Breast epithelium (tissue), 4 donors: ENCODE measurements around the gene NBDY. TPM values are rescaled to one million over a fixed set of nuclear protein-coding genes. Genes with fewer than 3 reads are reported as not detected.

Source experiments
- DNase-seq, 2 donors: peaks; one replicate each; pipeline ENCODE4 v3.0.0-alpha.2; 2019; ENCODE audit warnings: low spot score in 2 of 2
- H3K27ac ChIP-seq, 2 donors: fragments of 200-600 bp; sonication (generic) in 1 of 2; one replicate each; pipeline ENCODE4 v1.5.1; 2016 to 2019; ENCODE audit warnings: mild to moderate bottlenecking in 1 of 2
- H3K27me3 ChIP-seq, 2 donors: fragments of 200-600 bp; sonication (generic) in 1 of 2; one replicate each; pipeline versions ENCODE4 v1.5.1 to v1.6.0; 2017 to 2019; ENCODE audit warnings: control low read depth in 1 of 2, mild to moderate bottlenecking in 1 of 2
- H3K36me3 ChIP-seq: fragments of 200-600 bp; one replicate; pipeline ENCODE4 v1.5.1; 2019
- H3K4me1 ChIP-seq, 2 donors: fragments of 200-600 bp; sonication (generic); one replicate each; pipeline ENCODE4 v1.5.1; 2016 to 2019; ENCODE audit warnings: control low read depth in 1 of 2
- H3K4me3 ChIP-seq, 3 donors: fragments of 200-600 bp; sonication (generic); 1 replicate in 2 of 3; 2 replicates in 1 of 3; pipeline ENCODE4 v1.5.1; 2016 to 2019; ENCODE audit warnings: mild to moderate bottlenecking in 3 of 3, moderate library complexity in 2 of 3
- H3K9me3 ChIP-seq, 2 donors: fragments of 200-600 bp; sonication (generic) in 1 of 2; one replicate each; pipeline ENCODE4 v1.5.1; 2016 to 2019; ENCODE audit warnings: control low read depth in 1 of 2
- CTCF ChIP-seq, 3 donors: fragments of 450-650 bp; IDR thresholded peaks; one replicate each; pipeline ENCODE4 v1.5.1; 2016 to 2017; ENCODE audit warnings: antibody characterized with exemption in 3 of 3, mild to moderate bottlenecking in 3 of 3, moderate library complexity in 3 of 3
- POLR2A ChIP-seq: fragments of 450-650 bp; IDR thresholded peaks from one replicate; pipeline ENCODE4 v1.6.1; 2016; ENCODE audit warnings: antibody characterized with exemption, mild to moderate bottlenecking, moderate library complexity
- POLR2AphosphoS5 ChIP-seq, 3 donors: sonication (generic); formaldehyde crosslinking; IDR thresholded peaks; one replicate each; pipeline ENCODE4 v1.6.1; 2017; ENCODE audit warnings: antibody characterized with exemption in 3 of 3
- intact Hi-C: fragments of 100-400 bp; cut with DNase I; formaldehyde crosslinking; loops from one replicate; pipeline ENCODE4 v1.15.1; 2023; ENCODE audit warnings: low total_unique reads
- total RNA-seq, 3 donors: library from RNA; depleted of rRNA; stranded (reverse); fragments of >200 nt; gene quantifications; one replicate each; pipeline ENCODE4 v1.1.0, GENCODE V29; 2016

NBDY gene
- total RNA-seq, 3 donors from 2014 or later, result 6.6 to 15.7 (median 14.5) TPM

- no peaks in the 10 kb centered on the region for H3K36me3 ChIP-seq
- no peak overlapping the region for H3K27ac ChIP-seq
- TF ChIP-seq POLR2A (no peak), POLR2AphosphoS5 (IDR thresholded peaks at IDR 0.05) (no peak), CTCF (IDR thresholded peaks at IDR 0.05) (no peak)
- no peaks in the 10 kb centered on the region for H3K9me3 ChIP-seq
- H3K4me1 ChIP-seq, result no peaks in the 10 kb centered on the region
- no peak overlapping the region for H3K4me3 ChIP-seq
- DNase-seq, result no peak
- no peaks in the 10 kb centered on the region for H3K27me3 ChIP-seq
- intact Hi-C loops, result no loop called here
Observed at GRCh38 chrX:56785442-56785841, 56.4 kb downstream of the NBDY start.

- Histone ChIP-seq H3K9me3 (no peaks in the 10 kb centered on the region), H3K27me3 (no peaks in the 10 kb centered on the region), H3K4me1 (no peaks in the 10 kb centered on the region), H3K36me3 (no peaks in the 10 kb centered on the region), H3K27ac (no peak overlapping the region), H3K4me3 (no peak overlapping the region)
- DNase-seq, result no peak
- intact Hi-C loops, result no loop called here
- no peak for TF ChIP-seq CTCF (IDR thresholded peaks at IDR 0.05)
- TF ChIP-seq POLR2A, result no peak
- TF ChIP-seq POLR2AphosphoS5 (IDR thresholded peaks at IDR 0.05), result no peak
Observed at GRCh38 chrX:56786889-56787733, 58.1 kb downstream of the NBDY start.

- Histone ChIP-seq H3K27ac (no peak overlapping the region), H3K4me1 (no peaks in the 10 kb centered on the region), H3K4me3 (no peak overlapping the region), H3K9me3 (no peaks in the 10 kb centered on the region), H3K36me3 (no peaks in the 10 kb centered on the region), H3K27me3 (no peaks in the 10 kb centered on the region)
- DNase-seq, result no peak
- TF ChIP-seq POLR2AphosphoS5 (IDR thresholded peaks at IDR 0.05) (no peak), CTCF (IDR thresholded peaks at IDR 0.05) (no peak), POLR2A (no peak)
- intact Hi-C loops, result no loop called here
Observed at GRCh38 chrX:56787734-56788152, 58.7 kb downstream of the NBDY start.

GRCh38 chrX:56788229-56788628, 59.2 kb downstream of the NBDY start:
- DNase-seq, result no peak
- intact Hi-C loops, result no loop called here
- Histone ChIP-seq H3K4me3 (peak overlapping the region in 1 of 3 donors; percentile 13), H3K9me3 (no peaks in the 10 kb centered on the region), H3K36me3 (no peaks in the 10 kb centered on the region), H3K27me3 (no peaks in the 10 kb centered on the region), H3K4me1 (no peaks in the 10 kb centered on the region), H3K27ac (no peak overlapping the region)
- no peak for TF ChIP-seq POLR2AphosphoS5 (IDR thresholded peaks at IDR 0.05)
- TF ChIP-seq POLR2A, result no peak
- peak in 1 of 3 donors; percentile 16 for TF ChIP-seq CTCF (IDR thresholded peaks at IDR 0.05)

GRCh38 chrX:56788717-56789122, 59.7 kb downstream of the NBDY start:
- no peak for DNase-seq
- peak overlapping the region in 1 of 3 donors; percentile 13 for H3K4me3 ChIP-seq
- no peaks in the 10 kb centered on the region for H3K9me3 ChIP-seq
- H3K27ac ChIP-seq, result no peak overlapping the region
- intact Hi-C loops, result no loop called here
- no peaks in the 10 kb centered on the region for H3K36me3 ChIP-seq
- no peaks in the 10 kb centered on the region for H3K27me3 ChIP-seq
- H3K4me1 ChIP-seq, result no peaks in the 10 kb centered on the region
- TF ChIP-seq POLR2A, result no peak
- TF ChIP-seq CTCF (IDR thresholded peaks at IDR 0.05), result peak in 1 of 3 donors; percentile 34
- TF ChIP-seq POLR2AphosphoS5 (IDR thresholded peaks at IDR 0.05), result no peak
